Measurements from ENCODE around the gene MED15. TPM values are rescaled to one million over a fixed set of nuclear protein-coding genes. Genes with fewer than 3 reads are reported as not detected.

The MED15 gene
- total RNA-seq, 1 experiment from 2014 or later = 59.3 TPM

DNA sequence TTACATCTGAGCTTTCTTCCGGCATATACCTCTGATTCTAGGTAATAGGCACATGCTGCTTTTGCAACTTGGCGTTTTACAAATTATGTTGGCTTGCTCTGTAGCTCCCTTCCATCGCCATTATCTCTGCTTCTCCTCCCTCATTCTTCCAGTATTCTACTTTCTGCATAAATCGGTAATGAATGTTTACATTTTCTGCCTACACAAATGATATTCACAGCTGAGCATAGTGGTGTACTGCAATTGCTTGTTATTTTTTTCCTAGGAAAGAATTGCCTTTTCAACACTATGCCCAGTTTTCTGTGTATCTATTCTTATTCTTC lies 18.9 kb downstream of the MED15 start:
- CTCF ChIA-PET = no interaction called here
- DNase-seq (ENCODE audit: low read depth, low spot score) (no peak), ATAC-seq (no peak)
- no peaks in the 10 kb centered on the region for H3K9me3 ChIP-seq (ENCODE audit: control insufficient read depth, insufficient read depth, low read depth, low read length)
- no peaks in the 10 kb centered on the region for H3K27me3 ChIP-seq (ENCODE audit: control insufficient read depth, insufficient read depth, low read length)
- POLR2A ChIA-PET = no interaction called here
- TF ChIP-seq, protein P1, sequence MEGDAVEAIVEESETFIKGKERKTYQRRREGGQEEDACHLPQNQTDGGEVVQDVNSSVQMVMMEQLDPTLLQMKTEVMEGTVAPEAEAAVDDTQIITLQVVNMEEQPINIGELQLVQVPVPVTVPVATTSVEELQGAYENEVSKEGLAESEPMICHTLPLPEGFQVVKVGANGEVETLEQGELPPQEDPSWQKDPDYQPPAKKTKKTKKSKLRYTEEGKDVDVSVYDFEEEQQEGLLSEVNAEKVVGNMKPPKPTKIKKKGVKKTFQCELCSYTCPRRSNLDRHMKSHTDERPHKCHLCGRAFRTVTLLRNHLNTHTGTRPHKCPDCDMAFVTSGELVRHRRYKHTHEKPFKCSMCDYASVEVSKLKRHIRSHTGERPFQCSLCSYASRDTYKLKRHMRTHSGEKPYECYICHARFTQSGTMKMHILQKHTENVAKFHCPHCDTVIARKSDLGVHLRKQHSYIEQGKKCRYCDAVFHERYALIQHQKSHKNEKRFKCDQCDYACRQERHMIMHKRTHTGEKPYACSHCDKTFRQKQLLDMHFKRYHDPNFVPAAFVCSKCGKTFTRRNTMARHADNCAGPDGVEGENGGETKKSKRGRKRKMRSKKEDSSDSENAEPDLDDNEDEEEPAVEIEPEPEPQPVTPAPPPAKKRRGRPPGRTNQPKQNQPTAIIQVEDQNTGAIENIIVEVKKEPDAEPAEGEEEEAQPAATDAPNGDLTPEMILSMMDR (IDR thresholded peaks at IDR 0.05) = no peak
- TF ChIP-seq, protein P2, sequence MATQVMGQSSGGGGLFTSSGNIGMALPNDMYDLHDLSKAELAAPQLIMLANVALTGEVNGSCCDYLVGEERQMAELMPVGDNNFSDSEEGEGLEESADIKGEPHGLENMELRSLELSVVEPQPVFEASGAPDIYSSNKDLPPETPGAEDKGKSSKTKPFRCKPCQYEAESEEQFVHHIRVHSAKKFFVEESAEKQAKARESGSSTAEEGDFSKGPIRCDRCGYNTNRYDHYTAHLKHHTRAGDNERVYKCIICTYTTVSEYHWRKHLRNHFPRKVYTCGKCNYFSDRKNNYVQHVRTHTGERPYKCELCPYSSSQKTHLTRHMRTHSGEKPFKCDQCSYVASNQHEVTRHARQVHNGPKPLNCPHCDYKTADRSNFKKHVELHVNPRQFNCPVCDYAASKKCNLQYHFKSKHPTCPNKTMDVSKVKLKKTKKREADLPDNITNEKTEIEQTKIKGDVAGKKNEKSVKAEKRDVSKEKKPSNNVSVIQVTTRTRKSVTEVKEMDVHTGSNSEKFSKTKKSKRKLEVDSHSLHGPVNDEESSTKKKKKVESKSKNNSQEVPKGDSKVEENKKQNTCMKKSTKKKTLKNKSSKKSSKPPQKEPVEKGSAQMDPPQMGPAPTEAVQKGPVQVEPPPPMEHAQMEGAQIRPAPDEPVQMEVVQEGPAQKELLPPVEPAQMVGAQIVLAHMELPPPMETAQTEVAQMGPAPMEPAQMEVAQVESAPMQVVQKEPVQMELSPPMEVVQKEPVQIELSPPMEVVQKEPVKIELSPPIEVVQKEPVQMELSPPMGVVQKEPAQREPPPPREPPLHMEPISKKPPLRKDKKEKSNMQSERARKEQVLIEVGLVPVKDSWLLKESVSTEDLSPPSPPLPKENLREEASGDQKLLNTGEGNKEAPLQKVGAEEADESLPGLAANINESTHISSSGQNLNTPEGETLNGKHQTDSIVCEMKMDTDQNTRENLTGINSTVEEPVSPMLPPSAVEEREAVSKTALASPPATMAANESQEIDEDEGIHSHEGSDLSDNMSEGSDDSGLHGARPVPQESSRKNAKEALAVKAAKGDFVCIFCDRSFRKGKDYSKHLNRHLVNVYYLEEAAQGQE (IDR thresholded peaks at IDR 0.05; ENCODE audit: insufficient read depth in 1 of 2, low read depth in 2 of 2, low read length in 1 of 2) = no peak
- TF ChIP-seq POLR2AphosphoS5 (IDR thresholded peaks at IDR 0.05; ENCODE audit: low read depth, low read length) = no peak
- no TSS peak for BruUV-seq (replicated peaks)
- in situ Hi-C loops (cut with HindIII; ENCODE audit: low pct_unique_long_range_greater_than_20kb, low sequenced_read_pairs) = no loop called here
- H3K4me3 ChIP-seq (ENCODE audit: low read depth in 2 of 2, low read length in 2 of 2) = no peak overlapping the region
- H3K4me1 ChIP-seq (ENCODE audit: control insufficient read depth, insufficient read depth, low read length) = peaks cover 26% of the 10 kb centered on the region
- H3K36me3 ChIP-seq (ENCODE audit: control insufficient read depth, insufficient read depth, low read length) = no peaks in the 10 kb centered on the region
- intact Hi-C loops (cut with micrococcal nuclease; ENCODE audit: unreplicated experiment) = no loop called here
- no peak overlapping the region for H3K27ac ChIP-seq (ENCODE audit: low read length)

DNA sequence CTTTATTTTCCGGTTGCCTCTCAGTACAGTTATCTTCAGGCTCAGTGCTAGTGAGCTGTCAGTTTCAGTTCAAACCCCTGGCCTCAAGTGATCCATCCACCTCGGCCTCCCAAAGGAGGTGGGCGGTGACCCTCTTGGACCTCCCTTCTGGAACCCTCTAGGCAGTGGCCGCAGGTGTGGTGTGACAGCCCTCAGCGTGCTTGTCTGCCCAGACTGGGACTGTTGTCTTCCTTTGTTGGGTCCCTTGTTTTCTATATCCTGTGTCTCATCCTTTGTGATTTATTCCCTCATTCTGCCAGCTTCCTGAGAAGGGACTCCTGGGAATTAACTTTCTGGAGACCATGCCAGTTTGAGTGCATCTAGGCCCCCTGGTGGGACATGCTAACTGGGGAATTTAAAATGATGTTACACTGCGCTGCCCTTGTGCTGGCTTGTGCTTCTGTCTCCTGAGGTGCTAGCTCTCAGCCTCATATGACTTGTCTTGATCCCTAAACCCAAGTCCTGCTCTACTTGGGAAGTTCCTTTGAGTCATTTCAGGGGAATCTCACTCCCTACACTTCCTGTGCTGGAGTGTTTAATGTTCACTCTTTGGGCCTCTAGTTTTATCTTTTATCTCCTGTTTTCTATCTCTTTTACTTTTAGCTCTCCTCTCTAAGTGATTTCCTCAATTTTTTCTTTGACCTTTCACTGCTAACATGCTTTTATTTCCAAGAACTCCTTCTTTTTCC lies 19.4 kb downstream of the MED15 start:
- no peak for TF ChIP-seq SIN3A (IDR thresholded peaks at IDR 0.05; ENCODE audit: borderline replicate concordance, insufficient read depth, low read depth, low read length)
- TF ChIP-seq, protein P2 (IDR thresholded peaks at IDR 0.05; ENCODE audit: insufficient read depth in 1 of 2, low read depth in 2 of 2, low read length in 1 of 2) = no peak
- TF ChIP-seq POLR2AphosphoS5 (IDR thresholded peaks at IDR 0.05; ENCODE audit: low read depth, low read length) = no peak
- TF ChIP-seq, protein P1 (IDR thresholded peaks at IDR 0.05) = no peak
- TF ChIP-seq TCF7L2 (IDR thresholded peaks at IDR 0.05; ENCODE audit: low read depth, low read length) = no peak

More for the DNA sequence above, 19.4 kb downstream of the MED15 start:
- Histone ChIP-seq H3K27ac (ENCODE audit: low read length) (no peak overlapping the region), H3K27me3 (ENCODE audit: control insufficient read depth, insufficient read depth, low read length) (no peaks in the 10 kb centered on the region), H3K4me1 (ENCODE audit: control insufficient read depth, insufficient read depth, low read length) (peaks cover 32% of the 10 kb centered on the region), H3K4me3 (ENCODE audit: low read depth in 2 of 2, low read length in 2 of 2) (no peak overlapping the region), H3K36me3 (ENCODE audit: control insufficient read depth, insufficient read depth, low read length) (no peaks in the 10 kb centered on the region), H3K9me3 (ENCODE audit: control insufficient read depth, insufficient read depth, low read depth, low read length) (no peaks in the 10 kb centered on the region)
- intact Hi-C loops (cut with micrococcal nuclease; ENCODE audit: unreplicated experiment) = no loop called here
- DNase-seq (ENCODE audit: low read depth, low spot score) (no peak), ATAC-seq (no peak)
- POLR2A ChIA-PET = interaction anchor here (0.6 kb wide), 1 partner anchor 27 kb away, joined by 5 read pairs; no protein-coding TSS in a partner anchor
- in situ Hi-C loops (cut with HindIII; ENCODE audit: low pct_unique_long_range_greater_than_20kb, low sequenced_read_pairs) = no loop called here
- CTCF ChIA-PET = interaction anchor here (0.5 kb wide), 1 partner anchor 108 kb away, joined by 11 read pairs; no protein-coding TSS in a partner anchor
- BruUV-seq (replicated peaks) = no TSS peak
